DMS 273 treated with DMSO at 0.1 percent for 48 hours (cell line): ENCODE data around the gene ZNF232.
A peak's percentile ranks its signal among the peaks of the same experiment; 100 is the strongest.
"Not testable (repeated sequence)": the region's sequence is repeated elsewhere in the genome, so short reads cannot be mapped to it uniquely, and the experiment has no call there.

Experiments
- DNase-seq: peaks from one replicate; lab custom pipeline; 2025; lab: John Stamatoyannopoulos, UW

ZNF232 gene

DNA sequence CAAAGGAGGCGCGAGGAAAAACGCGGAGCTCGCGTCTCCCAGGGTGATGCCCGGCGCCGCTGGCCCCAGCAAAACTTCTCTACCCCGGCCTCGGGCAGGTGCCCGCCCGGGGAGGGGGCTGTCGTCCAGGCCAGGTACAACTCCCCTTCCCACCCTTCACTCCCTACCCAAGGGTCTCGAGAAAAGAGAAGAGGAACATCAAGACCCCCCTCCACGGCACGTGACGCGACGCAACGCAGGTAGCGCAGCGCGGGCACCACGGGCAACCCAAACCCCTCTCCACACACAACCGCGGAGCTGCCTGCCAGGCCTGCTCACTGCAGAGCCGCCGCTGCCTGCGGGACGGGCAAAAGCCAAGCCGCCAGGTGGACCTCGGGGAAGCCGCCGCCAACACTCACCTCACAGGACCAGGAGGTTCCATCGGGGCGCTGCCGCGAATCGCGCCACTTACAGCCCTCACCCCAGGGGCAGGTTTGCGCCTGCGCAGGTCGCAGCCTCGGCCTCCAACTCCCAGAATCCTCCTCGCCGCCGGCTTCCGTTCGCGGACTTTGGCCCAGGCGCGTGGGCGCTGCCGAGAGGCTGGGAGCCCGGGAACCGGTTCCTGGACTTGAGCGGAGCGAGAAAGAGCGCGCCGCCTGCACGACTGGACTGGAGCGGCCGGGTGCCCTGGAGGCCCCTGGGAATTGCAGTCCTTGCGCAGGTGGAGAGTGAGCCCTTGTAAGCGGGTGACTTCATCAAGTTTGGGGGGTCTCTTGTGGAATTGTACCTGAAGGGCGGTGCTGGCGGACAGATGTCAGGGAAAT, at the start of gene ZNF232:
Gene ZNF232, minus strand, starts transcription at position 477 of the 803 bp plus-strand sequence. Its CDS starts 56 bp downstream, at position 421.
- DNase-seq = peak; percentile 68

DNA sequence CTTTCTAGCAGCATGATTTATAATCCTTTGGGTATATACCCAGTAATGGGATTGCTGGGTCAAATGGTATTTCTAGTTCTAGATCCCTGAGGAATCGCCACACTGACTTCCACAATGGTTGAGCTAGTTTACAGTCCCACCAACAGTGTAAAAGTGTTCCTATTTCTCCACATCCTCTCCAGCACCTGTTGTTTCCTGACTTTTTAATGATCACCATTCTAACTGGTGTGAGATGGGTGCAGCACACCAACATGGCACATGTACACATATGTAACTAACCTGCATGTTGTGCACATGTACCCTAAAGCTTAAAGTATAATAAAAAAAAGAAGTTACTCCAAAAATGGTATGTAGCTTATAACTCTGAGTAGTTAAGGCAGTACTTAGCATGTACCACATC, 49.0 kb upstream of the ZNF232 start:
- DNase-seq = not testable (repeated sequence)

DNA sequence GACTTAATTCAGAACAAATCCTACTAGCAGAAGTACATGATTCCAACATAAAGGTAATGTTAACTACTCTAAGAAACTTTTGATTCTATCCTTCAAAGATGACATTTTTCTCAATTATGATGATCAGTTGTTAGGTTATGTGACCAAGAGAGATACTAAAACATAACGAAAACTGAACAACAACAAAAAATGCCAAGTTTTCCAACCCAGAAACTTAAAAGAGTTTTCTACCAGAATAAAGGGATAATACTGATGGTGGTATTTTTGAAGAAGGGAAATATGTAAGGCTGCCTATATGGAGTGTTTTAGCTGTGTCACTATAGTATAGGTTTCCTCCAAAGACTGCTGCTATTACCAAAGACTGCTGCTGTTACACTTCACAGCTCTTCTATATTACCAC, 34.4 kb upstream of the ZNF232 start:
- DNase-seq = not testable (repeated sequence)

DNA sequence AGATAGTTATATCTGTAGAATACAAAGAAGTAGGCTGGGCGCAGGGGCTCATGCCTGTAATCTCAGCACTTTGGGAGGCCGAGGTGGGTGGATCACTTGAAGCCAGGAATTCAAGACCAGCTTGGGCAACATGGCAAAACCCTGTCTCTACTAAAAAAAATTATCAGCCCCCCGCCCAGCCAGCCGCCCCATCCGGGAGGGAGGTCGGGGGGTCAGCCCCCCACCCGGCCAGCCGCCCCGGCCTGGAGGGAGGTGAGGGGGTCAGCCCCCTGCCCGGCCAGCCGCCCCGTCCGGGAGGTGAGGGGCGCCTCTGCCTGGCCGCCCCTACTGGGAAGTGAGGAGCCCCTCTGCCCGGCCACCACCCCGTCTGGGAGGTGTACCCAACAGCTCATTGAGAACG, 31.2 kb upstream of the ZNF232 start:
- DNase-seq = not testable (repeated sequence)

DNA sequence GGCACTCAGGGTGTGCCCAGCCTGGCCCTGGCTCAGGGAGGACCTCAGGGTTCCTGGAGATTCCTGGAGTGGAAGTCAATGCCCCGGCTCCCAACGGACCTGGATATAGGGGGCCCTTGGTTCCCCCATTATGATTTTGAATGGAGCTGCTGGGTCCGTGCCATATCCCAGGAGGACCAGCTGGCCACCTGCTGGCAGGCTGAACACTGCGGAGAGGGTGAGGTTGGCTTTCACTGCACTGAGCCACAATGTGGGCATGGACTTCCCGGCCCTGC, 27.7 kb upstream of the ZNF232 start:
- no peak for DNase-seq

DNA sequence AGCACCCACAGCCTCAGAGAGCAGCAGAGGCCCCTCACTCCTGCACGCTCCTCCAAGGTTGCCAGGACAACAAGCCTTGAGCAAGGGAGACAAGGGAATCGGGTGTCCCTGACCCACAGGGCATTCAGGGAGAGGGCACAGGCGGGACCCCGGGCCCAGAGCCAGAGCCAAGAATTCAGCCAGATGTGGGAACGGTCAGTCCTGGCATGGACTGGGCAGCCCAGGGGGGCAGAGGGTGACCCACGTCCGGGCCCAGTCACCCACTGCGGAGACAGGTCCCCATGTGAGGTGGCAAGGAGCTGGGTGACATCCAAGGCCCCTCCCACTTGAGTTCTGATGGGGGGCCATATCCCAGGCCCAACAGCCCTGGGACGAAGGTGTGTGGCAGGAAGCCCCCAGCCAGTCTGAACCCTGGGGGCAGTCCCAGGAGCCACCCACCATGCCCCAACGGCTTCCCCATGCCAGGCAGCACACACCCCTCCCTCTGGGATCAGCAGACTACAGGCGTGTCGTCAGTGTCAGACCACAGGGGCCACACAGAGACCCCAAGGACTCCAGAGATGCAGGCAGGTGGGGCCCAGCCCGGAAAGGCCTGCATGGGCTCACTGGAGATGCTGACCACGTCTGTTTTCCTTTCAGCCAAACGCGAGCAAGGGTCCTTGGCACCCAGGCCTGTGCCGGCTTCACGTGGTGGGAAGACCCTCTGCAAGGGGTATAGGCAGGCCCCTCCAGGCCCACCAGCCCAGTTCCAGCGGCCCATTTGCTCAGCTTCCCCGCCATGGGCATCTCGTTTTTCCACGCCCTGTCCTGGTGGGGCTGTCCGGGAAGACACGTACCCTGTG, 27.2 kb upstream of the ZNF232 start:
- DNase-seq = no peak

DNA sequence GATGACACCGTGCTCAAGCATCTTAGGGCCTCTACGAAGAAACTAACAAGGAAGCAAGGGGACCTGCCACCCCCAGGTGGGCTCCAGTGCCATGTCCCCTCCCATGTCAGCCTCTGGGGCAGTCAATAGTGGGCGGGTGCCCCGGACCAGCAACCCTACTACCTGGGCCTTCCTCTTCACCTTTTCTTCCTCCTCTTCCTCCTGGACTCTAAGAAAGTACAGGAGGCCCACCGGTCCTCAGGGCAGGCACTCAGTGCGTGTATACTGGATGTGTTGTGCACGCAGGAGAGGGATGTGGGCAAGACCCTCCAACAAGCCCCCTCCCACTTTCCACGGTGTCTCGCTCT, 26.5 kb upstream of the ZNF232 start:
- DNase-seq = not testable (repeated sequence)

DNA sequence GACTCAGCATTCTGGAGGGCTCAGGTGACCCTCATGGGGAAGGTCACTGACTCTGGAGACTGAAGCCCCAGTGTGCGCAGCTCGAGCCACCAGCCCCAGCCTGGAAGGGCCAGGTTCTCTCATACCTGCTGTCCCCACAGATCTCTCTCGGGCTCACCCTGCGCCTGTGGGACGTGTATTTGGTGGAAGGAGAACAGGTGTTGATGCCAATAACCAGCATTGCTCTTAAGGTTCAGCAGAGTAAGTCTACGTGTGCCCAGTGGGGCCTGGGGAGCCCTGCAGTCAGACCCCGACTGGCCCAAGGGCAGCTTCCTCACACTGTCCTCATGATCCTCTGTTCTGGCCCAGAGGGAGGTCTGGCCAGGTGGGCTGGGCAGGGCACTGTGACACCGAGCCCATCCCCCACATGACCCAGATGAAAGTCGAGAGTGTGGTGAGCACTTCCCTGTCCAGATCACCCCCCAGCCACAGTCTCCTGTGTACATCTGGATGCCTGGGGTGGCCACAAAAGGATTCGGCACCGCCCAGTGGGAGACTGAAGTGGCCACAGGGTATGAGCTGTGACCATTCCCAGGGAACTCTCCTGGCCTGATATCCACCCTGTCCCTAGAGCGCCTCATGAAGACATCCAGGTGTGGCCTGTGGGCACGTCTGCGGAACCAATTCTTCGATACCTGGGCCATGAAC, 26.0 kb upstream of the ZNF232 start:
- DNase-seq = not testable (repeated sequence)

DNA sequence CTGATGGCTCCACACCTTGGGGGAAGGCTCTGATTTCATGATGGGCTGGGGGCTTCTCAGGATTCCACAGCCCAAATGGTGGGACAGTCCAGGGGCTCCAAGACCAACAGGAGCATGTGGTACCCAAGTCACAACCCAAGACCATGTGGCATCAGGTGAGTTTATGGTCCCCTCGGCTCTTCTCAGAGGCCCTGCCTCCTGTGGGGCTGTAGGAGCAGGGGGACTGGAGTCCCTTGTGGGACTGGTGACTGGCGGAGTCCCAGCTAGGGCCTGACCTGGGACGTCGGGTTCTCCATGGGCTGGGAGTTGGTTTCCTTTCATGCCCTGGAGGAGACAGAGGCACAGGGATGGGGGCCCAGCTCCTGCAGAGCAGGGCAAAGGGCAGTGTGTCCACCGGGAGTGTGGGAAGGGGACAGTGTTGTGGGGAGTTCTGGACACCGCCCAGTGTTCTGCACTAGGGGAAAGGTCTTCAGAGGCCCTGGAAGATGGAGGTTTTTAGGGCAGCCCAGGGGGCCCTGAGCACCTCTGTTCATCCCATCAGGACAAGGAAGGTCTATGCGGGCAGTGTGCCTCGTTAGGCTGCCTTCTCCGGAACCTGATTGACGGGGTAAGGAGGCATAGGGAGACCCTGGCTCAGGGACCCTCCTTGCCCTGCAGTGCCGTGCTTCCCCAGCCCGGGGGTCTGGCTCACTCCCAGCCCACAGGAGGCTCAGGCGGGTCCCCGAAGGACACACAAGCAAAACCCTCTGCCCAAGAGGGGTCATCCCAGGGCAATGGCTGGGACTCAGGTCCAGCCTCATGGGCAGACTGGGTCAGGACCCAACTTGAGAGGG, 25.1 kb upstream of the ZNF232 start:
- not testable (repeated sequence) for DNase-seq

DNA sequence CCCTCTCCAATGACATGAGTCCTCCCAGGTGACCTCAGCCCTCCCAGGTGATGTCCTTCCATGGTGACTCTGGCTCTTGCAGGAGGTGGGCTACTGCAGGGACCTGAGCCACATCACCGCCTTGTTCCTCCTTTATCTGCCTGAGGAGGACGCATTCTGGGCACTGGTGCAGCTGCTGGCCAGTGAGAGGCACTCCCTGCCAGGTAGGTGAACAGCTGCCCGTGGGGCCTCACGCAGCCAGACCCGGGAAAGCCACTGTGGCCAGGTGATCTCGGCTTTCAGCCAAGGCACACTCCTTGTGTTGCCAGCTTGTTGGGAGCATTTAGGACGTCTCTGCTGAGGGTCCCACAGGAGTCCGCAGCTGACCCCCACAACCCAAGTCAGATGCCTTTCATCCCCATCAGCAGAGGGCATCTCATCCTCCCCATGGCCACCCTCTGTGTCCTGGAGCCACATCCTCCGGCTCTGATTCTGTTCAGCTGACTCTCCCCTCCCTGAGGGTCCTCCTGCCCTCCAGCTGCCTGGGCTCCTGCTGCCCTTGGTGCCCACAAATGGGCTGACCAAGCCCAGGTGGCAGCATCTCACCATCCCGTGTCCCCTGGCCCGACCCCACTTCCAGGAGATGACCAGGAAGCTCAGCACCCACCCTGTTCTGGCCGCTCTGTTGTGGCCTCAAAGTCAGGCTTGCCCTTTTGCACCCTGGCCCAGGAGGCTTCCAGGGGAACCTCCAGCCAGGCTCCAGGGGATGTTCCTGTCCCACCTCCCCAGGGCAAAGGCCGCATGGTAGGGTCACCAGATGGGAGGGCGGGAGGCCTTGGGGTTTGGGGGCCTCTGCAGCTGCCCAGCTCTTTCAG, 24.3 kb upstream of the ZNF232 start:
- no peak for DNase-seq

DNA sequence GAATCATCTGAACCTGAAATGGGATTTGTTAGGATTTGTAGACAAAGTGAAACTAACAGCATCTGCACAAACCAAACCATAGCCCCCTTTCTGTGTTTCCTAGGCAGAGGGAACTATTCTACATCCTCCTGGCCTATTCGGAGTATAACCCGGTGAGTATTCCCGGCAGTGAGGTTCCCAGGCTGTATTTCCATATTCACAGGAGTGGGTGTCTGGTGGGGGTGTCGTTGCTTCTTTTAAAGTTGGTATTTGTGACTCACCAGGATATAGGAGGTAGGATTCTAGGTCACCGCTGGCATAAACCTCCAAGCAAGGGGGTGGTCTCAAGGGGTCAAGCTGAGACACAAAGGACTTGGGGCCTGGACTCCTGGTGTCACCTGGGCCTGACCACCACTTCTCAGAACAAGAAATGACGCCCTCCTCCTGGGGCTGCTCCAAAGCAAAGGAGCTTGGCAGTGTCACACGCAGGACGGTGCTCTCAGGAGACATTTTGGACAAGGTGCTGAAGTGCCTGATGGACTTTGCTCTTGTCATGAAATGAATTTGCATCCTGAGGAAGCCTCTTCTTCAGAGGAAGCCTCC, 23.5 kb upstream of the ZNF232 start:
- DNase-seq = not testable (repeated sequence)

DNA sequence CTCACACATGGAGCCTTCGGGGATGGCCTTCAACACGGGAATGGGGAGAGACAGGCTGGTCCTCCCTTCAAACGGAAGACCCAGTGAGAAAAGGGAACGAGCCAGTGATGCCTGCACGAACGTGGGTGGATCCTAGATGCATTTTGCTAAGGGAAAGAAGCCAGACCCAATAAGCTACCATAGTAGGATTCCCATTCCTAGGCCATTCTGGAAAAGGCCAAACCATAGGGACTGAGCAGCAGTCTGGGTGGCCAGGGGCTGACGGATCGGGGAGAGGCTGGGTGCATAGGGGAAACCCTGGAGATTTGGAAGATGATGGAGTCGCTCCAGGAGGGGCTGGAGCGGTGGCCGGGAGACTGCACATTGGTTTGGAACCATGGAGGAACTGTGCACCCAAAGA, 22.9 kb upstream of the ZNF232 start:
- not testable (repeated sequence) for DNase-seq

DNA sequence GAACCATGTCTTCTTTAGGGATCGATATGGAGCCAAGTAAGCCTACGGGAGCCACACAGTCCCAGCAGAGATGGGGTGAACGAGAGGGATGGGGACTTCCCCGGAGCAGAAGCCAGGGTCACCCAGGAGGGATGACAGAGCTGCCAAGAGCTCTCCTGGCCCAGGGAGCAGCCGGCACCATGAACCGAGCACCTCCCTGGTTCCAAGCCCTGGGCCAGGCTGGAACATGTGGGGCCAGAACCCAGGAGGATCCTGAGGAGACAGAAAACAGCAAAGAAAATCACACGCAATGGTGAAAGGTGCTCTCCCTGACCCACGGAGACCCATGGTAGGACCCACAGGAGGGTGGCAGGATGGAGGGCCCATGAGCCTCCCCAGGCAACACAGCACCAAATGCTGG, 22.3 kb upstream of the ZNF232 start:
- DNase-seq = not testable (repeated sequence)

DNA sequence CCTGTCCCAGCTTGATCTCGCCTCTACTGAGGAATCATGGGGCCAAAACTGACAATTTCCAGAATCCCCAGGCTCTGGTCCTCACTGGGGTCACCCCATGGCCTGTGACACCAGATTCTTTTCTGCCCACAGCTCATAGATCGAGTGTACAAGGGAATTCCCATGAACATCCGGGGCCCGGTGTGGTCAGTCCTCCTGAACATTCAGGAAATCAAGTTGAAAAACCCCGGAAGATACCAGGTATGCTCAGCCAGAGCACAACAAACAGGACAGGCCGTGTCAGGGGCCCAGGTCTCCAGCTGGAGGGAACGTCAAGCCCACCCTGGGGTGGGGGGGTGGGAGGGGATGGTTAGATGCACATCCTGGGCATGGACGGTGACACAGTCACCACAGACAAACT, 21.6 kb upstream of the ZNF232 start:
- no peak for DNase-seq

DNA sequence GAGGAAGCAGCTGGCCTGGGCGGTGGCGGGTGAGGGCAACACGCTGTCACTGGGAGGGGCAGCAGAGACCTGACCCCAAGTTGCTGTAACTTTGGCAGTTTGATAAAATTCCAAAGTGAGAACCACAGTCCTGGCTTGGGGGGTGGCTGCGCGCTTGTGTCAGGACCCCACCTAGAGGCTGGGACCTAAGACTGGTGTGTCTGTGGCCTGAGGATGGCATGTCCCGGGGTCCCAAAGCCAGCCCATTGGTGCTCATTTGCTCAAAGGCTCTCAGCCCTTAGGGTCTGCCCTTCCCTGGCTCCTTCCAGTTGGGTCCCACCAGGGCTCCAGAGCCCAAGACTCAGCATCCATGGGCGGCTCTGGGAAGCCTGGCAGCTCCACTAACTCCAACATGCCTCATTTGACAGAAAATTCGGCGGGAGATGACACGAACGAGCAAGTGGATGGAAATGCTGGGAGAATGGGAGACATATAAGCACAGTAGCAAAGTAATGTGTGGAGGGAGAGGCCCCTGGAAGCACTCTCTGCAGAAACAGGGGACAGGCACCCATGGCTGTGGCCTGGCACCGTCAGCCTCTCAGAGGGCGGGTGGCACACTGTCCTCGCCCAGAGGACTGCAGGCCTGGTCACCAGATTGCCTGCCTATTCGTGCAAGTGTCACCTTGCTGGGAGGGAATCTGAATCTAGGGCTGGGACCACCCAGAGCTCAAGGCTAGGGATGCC, 21.0 kb upstream of the ZNF232 start:
- DNase-seq = not testable (repeated sequence)

DNA sequence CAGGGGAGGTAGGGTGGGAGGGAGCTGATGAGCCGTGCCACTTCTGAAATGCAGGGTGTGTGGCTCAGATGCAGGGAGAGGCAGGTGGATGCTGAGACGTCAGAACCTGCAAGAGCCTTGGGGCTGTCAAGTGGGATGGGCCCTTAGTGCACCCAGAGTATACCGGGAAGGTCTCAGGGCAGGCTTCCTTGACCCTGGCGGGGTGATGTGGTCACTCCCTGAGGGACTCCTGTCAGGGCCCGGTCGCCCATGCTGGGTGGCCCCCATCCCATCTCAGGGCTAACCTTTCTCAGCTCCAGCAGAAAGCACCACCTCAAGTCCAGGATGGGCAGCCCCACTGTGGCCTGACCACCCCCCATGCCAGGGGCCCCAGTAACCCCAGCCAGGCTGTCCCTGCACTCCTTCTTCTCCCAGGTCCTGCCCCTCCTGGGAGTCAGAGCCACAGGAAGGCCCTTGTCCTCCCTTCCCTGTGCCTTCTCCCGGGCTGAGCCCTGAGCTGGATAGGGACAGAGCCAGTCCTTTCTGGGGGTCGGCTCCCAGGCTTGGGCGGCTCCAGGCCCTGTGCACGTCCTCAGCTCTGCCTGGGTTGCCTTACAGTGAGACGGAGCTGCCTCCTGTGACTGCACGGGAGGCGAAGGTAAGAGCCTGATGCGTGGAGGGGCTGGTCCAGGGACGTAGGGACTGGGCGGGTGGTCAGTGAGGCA, 20.3 kb upstream of the ZNF232 start:
- DNase-seq = not testable (repeated sequence)

DNA sequence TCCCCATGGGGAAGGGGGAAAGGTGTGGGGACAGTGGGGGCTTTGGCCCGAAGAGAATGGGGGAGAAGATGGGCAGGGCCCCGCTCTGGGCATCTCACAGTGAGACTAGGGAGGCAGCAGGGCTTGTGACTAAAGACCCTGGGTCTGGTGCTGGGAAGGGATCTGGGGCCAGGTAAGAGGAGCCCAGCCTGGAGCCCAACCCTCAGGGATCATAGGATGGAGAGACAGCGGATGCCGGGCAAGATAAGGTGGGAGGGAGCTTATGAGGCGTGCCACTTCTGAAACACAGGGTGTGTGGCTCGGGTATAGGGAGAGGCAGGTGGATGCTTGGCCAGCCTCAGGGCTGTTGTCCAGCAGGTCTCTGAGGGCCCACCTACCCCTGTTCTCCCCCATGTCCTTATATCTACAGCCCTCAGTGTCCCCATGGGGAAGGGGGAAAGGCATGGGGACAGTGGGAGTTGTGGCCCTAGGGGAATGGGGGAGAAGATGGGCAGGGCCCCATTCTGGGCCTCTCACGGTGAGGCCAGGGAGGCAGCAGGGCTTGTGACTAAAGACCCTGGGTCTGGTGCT, 19.6 kb upstream of the ZNF232 start:
- DNase-seq = no peak

DNA sequence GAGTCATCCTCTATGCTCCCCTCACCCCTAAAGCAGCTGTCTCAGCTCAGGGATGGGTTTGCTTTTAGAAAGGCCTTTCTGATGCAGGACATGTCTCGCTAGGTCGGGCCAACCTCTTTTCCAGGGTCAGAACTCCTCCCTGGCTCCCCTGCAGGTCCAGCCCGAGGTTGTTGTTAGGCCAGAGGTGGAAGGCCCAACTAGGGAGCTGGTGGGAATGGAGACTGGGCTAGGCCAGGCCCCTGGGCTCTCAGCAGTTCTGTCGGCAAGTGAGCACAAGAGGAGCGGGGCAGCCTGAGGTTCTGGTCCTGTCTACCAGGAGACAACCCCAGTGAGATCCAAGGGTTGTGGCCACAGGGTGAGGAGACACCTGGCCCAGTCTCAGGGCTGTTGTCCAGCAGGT, 19.0 kb upstream of the ZNF232 start:
- not testable (repeated sequence) for DNase-seq

DNA sequence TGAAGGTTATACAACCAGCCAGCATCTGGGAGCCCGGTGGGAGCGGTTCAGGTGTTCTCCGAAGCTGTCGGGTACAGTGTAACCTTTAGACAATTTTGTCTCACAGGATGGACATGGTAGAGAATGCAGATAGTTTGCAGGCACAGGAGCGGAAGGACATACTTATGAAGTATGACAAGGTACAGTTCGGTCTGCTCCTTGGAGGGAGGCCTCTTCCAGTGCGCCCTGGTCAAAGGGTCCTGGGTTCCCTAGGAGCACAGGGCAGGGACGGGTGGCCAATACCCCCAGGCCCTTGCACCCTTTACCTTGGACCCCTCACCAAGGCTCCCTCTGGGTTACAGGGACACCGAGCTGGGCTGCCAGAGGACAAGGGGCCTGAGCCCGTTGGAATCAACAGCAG, 18.6 kb upstream of the ZNF232 start:
- not testable (repeated sequence) for DNase-seq
